Measurements from ENCODE around the gene FADS3.
A peak's percentile ranks its signal among the peaks of the same experiment; 100 is the strongest.

Gene FADS3, protein sequence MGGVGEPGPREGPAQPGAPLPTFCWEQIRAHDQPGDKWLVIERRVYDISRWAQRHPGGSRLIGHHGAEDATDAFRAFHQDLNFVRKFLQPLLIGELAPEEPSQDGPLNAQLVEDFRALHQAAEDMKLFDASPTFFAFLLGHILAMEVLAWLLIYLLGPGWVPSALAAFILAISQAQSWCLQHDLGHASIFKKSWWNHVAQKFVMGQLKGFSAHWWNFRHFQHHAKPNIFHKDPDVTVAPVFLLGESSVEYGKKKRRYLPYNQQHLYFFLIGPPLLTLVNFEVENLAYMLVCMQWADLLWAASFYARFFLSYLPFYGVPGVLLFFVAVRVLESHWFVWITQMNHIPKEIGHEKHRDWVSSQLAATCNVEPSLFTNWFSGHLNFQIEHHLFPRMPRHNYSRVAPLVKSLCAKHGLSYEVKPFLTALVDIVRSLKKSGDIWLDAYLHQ

DNA sequence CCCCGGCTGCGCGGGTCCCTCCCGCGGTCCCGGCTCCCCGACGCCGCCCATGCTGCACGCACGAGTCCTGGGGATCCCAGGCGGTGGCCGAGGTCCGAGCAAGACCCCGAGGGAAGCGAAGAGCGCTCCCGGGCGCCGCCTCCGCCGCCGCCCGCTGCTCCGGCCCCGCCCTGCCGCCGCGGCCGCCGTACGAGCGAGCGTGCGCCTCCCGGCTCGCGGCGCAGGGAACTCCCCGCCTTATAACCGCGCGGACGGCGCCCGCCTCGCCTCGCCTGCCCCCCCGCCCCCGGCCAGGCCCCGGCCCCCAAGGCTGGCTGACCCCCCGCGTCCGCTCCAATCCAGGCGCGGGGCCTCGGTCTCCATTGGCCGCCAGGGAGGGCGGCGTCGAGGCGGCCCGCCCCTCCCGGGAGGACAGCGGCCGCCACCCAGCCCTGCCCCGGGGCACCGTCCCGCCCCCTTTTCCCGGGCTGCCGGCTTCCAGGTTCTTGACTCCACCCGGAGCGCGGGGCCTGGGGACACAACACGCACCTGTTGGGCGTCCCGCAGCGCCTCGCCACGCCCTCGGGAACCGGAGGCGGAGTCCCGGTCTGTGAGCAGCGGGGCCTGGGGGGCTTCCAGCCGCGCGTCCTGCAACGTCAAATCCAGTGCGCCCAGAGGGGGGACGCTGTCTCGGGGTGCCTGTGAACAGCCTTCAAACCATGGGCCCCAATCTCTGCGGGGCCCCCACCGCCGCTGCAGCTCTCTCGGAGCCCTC, at the start of gene FADS3:
Gene FADS3 (minus strand): TSS at position 215 of the 754 bp plus-strand sequence. CDS start 164 bp downstream, at position 51.
- DNase-seq: peak; percentile 59 to 67

DNA sequence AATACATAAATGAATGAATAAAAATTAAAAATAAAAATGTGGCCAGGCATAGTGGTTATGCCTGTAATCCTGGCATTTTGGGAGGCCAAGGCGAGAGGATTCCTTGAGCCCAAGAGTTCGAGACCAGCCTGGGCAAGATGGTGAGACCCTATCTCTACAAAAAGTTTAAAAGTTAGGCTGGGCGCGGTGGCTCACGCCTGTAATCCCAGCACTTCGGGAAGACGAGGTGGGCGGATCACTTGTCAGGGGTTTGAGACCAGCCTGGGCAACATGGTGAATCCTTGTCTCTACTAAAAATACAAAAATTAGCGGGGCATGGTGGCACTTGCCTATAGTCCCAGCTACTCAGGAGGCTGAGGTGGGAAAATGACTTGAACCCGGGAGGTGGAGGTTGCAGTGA, 49.1 kb upstream of the FADS3 start:
- no peak for DNase-seq

DNA sequence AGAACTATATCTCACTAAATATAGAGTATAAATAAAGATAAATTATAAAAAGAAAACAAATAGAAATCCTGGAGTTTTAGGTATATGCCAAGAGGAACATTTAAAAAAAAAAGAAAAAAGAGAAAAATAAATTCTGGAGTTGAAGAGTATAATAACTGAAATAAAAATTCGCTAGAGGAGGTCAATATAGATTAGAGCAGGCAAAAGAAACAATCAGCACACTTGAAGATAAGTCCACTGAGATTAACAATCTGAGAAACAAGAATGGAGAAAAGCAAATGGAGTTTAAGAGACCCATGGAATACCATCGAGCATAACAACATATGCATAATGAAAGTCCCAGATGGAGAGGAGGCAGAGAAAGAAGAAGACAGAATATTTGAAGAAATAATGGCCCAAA, 44.5 kb upstream of the FADS3 start:
- no peak for DNase-seq

DNA sequence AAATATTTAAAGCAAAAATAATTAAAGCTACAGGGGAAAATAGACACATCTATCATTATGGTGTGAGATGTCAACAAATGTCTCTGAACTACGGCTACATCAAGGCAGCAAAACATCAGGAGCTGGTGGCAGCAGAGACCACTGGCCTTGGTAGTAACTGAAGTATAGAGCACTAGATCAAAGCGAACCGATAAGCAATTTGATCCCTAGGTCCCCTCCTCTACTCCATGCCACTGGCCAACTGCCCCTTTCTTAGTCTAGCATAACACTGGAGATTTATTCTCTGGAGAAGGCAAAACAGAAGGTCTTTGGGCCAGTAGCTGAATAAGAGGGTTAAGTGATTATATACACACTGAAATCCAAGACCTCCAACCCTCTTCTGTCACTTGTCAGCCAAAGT, 39.6 kb upstream of the FADS3 start:
- no peak for DNase-seq

DNA sequence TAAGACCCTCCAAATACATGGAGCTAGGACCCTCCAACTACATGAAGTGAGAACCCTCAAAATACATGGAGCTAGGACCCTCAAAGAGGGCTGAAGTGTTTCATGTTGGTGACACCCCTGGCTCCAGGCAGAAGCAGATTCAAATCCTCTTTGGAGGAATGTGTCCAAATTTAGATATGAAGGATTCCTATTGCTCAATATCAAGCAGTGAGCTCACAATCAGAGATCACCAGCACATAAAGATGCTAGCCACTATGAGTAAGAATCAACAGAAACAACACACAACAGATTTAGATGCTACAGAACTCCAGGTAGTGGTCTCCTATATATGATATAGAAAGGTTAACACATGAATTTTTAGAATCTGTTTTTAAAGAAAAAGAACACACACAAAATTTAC, 37.3 kb upstream of the FADS3 start:
- DNase-seq: no peak

DNA sequence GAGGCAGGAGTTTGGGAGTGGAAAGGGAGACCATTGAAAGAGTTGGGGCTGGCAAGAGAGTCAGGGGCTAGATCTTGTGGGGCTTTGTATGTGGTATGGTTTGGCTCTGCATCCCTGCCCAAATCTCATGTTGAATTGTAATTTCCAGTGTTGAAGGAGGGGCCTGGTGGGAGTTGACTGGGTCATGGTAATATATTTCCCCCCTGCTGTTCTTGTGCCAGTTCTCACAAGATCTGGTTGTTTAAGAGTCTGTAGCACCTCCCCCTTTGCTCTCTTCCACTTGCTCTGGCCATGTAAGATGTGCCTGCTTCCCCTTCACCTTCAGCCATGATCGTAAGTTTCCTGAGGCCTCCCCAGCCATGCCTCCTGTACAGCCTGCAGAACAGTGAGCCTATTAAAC, 36.2 kb upstream of the FADS3 start:
- DNase-seq: no peak

DNA sequence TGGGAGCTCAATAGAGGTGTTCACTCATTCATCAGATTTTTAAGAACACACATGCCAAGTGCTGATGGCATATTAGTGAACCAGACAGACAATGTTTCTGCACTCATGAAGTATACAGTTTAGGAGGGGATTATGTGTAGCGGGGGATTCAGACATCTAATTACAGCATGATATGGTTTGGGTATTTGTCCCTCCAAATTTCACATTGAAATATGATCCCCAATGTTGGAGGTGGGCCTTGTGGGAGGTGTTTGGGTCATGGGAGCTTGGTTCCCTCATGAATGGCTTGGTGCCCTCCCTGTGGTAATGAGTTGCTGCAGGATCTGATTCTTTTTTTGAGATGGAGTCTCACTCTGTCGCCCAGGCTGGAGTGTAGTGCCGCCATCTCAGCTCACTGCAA, 34.9 kb upstream of the FADS3 start:
- no peak for DNase-seq

DNA sequence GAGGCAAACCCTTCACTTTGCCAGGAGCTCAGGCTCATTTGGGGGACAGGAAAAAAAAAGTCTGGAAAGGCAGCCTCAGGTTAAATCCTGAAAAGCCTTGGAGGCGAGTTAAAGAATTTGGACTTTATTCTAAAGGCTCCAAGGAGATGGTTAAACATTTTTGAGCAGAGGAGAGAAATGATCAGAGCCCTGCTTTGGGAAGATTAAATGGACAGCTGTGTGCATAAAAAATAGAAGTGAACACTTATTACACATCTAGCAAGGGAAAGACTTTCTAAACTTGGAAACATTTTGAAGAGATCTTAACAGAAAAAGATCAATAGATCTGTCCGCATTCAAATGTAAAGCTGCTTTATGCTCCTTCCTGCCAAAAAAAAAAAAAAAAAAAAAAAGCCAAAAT, 34.4 kb upstream of the FADS3 start:
- no peak for DNase-seq

DNA sequence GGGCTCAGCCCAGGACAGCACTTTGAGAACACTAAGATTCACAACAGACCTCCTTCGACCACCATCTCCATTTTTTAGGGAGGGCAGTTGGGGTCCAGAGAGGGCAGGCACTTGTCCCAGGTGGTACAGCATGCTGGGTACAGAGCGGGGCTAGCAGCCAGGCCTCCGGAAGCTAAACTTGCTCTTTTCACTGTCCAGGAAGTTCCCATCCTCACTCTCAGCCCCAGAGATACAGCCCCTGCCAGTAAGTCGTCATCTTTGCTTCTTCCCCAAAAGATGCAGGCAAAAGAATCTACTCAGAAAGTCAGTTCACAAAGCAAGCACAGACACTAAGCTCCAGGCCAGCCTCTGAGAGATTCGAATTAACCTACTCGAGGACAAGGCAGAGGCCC, 32.7 kb upstream of the FADS3 start:
- DNase-seq: no peak

DNA sequence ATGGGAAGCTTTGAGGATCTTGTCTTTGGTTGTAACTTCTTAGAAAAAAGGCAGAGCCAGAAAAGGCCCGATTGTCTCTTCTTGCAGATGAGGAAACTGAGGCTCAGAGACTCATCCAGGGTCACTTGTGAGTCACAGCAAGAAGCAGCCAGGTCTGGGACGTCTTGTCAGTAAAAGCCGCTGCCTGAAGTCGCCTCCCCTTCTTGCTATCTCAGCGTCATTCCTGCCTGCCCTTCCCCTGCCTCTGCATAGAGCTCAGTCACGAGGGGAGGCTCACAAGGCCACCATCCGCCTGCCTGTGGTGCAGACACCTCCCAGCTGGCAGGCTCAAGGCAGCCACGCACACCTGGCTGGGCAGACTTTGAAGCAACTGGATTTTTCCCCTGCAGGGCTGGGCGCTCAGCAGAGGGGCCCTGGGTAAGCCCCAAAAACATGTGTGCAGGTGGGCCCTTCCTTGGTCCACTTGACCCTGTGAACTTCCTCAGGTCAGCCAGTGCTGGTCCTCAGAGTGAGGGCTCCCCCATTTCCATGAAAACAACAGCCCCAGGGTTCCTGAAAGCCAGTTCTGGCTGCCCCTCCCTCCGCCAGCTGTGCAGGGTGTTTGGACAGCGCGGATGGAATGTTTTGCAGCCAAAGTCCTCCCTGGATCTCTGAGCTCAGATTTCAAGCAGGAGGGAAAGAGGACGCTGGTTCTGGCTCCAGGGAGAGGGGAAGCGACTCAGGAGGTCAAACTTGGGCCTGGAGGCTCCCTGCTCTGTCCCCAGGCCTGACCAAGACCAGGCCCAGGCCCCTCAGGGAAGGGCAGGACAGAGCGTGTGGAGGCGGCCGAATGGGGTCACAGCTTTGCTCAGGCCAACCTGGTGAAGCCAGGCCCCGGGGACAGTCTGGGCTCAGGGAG, 32.1 kb upstream of the FADS3 start:
- DNase-seq: peak in 1 of 2 experiments; percentile 10

DNA sequence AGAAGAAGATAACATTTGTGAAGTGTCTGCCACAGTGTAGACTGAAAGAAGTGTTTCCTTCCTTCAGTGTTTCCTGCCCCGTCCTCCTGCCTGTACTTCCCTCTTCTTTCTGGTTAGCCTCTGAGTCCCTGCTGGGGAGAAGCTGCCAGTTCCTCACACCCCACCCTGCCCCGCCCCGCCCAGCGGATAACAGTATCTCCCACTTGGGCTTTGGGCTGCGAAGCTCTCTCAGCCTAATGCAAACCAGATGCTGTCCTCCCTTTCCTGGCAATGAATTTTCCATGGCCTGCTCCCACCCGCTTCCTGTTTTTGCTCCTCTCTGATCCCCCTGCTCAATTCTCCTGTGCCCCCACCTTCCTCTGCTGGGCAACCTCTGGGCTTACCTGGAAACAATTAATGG, 31.2 kb upstream of the FADS3 start:
- DNase-seq: no peak

DNA sequence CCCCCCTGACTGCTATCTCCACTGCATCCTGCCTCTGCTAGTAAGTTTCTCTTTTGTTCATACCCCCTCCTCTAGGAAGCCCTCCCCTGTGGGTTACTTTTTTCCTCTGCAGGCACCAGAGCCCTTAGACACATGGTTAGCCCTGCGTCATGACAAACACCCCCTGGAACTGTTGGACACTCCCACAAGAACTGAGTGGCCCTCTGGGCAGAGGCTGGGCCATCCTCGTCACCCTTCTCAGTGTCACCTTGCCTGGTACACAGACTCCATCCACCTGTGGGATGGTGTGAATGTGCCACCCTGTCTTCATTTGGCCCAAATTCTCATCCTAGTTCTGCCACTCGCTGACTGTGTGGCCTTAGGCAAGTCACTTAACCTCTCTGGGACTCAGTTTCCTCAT, 30.1 kb upstream of the FADS3 start:
- DNase-seq: peak in 1 of 2 experiments; percentile 5

DNA sequence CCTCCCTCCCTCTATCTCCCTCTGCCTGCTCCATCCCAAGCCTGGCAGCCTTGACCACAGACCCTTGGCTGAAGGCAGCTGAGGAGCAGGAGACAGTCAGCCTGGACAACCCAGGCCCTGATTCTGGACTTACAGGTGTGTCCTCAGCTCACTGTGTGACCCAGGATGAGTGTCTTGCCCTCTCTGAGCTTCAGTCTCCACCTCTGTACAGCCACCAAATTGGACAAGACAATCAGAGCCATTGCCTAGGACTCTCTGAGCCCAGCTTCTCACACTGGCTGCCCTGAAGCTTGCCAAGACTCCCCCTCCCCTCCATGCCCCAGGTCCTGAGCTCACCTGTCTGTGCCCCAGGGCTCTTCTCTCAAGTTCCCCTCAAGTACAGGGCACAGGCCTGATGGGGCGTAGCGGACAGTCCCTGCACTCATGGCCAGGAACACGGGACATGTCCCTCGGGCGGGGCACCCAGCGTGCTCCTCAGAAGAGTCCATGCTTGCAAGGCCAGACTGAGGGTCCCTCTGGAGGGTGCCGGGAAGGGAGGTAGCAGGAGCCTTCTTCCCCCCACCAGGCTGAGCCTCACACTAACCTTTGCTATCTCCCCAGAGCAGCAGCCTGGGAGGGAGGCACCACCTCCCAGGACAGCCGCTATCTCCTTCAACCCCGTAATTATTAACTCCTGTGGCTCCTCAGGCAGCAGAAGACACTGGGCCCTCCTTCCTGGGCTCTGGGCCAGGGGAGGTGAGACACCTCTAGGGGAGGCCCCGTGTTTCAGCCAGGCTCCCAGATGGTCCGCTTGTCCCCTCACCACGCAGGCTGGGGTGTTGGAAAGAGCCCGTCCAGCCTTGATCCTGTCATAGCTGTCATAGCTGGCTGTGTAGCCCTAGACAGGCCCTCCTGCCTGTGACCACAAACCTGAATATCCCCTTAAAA, 28.6 kb upstream of the FADS3 start:
- DNase-seq: no peak

DNA sequence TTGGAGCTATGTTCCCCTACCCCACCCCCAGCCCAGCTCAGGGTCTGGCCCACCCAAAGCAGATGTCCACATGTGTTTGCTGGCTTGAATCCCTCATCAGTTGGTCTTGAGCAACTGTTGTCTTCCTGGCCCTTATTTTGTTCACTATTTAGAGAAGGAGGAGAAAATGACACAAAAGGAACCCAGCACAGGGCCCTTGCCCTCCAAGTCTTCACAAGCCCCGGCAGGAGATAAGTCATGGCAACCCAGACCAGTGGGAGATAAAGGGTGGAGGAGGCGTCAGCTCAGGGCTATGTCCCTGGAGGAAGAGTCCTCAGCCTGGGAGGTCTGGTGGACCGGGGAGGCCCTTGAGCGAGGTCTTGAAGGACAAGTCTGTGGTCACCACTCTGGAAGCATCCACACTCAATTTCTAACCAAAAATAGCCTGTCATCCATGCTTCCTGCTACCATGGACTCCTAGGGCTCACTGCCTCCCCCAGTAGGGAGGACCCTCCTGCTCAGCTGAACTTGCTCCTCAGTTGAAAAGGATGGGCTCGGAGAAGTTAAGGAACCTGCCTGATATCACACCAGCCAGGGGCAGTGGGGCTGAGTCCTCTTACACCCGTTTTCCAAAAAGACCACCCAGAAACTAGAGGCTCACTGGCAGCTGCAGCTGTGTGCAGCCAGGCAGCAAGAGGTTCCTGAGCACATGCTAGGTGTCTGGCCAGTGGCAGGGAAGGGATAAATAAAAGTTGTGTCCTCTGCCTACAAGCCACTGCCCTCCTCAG, 27.8 kb upstream of the FADS3 start:
- DNase-seq: peak in 1 of 2 experiments; percentile 10

DNA sequence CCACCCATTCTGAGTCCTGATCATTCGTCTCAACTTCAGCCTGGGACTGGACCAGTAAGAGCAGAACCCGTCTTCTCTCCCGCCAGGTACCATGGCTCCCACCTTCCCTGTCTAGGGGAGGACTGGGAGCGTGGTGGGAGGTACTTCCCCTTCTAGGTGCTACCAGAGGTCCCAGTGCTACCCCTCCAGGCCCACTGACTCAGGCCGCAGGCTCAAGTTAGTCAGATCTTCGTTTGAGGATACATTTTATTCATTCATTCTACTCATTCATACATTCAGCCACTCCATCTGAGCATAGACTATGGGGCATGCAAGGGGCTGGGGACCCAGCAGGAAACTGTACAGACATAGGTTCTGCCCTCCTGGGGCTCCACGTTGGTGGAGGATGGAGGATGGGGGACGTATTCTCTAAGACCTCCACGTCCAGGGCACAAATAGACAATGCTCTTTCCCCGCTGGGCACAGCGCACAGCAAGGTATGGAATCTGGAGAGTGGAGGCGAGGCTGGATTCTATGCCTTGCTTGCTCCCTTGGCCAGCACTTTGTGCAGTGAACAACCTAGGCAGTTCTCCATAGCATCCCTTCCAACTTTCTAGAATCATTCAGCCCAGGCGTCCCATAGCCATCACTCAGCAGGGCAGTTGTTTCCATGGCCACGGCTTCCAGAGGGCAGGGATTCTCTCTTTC, 27.0 kb upstream of the FADS3 start:
- DNase-seq: peak; percentile 8 to 16

DNA sequence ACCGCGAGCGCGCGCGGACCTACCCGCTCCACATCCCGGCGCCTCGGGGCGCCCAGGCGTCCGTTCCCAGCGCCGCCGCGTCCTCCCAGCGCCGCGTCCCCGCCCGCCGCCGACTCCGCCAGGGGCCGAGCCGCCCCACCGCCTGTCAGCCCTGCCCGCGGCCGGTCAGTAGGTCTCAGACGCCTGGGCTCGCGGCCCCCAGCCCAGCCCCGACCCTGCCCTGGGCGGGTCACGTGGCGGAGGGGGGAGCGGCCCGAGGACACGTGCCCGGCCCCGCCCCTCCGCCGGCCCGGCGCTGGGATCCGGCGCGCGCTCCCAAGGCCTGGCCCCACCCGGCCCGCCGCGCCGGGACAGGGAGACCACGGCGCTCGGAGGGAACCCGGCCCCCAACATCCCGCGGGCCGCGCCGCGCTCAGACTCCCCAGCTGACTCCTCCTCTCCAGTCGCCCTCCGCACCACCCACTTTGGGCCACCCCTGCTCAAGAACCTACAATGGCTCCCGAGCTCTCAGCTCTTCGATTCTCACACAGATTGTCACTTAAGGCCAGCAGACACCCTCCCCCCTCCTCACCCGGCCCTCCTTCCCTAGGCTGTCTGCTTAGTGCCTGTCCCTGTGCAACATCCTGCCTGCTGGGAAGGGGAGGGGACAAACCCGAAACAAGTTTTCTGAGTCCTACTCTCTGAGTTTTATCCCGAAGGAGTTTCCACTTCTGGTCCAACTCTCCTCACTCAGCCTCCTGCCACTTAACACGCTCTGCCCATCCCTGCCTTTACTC, 26.2 kb upstream of the FADS3 start, which contains the start of gene RAB3IL1:
Gene RAB3IL1 (minus strand): TSS at position 233 of the 776 bp plus-strand sequence. CDS start 199 bp downstream, at position 34.
- peak; percentile 22 to 29 for DNase-seq

DNA sequence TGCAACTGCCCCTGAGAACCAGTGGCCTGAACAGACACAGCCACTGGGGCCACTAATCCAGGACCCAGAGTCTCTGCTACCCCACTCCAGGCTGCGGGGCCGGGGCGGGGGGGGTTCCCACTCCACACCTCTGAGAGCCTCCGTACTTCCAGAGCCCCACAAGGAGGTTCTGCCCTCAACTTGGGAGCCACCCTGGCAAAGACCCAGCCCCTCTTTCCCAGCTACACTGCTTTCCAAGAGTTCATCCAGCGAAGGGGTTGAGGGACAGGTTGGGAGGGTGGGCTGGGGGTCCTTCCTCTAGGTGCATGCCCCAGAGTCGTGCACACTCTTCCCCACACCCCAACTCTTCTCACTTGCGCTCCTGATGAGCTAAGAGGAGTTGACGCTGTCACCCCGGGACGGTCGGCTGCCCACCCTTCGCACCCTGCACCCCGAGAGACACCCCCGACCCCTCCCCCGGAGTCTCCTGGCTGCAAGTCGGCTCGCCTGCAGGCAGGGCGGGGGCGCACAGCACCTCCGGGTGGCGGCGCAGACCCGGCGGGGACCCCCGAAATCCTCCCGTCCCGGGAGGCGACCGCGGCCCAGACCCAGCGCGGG, 25.5 kb upstream of the FADS3 start:
- peak; percentile 18 to 28 for DNase-seq

DNA sequence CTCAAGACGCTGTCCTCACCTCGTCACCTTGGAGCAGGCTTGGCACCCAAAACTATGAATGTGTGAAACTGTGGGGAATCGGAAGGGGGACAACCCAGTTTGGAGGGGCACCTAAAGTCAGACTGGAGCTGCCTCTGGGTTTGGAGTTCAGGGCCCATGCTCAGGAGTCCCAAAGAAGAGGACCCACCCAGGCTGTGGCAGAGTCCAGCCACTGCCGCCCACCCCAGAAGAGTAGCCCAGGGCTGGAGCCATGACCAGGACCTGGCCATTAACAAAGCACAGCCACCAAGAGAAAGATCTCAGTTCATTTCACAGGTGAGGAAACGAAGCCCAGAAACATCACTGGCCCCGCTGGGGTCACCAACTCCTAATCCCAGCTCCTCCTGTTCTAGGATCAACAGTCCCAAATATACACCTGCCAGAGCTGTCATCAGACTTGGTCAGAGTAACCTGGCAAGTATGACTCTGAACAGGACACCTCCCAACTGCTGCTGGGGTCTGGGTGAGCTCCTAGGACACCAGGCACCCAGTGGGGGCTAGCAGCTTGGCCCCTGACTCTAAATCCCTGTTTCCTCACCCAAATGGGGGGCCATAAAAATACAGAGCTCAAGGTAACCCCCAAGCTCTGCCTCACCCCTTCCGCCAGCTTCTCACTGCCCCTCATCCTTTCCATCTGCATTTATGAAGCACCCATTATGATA, 23.3 kb upstream of the FADS3 start:
- DNase-seq: no peak
